NCI-H1092 (cell line): ENCODE results near the gene PALLD.

Experiments used
- DNase-seq: peaks from one replicate; lab custom pipeline; 2025; lab: John Stamatoyannopoulos, UW

PALLD gene

GRCh38 chr4:168647646-168648375 lies 151.0 kb downstream of the PALLD start:
- no peak for DNase-seq

- DNase-seq = no peak
These were observed 151.6 kb downstream of the PALLD start for GRCh38 chr4:168648494-168648893.

GRCh38 chr4:168648929-168649328 lies 152.1 kb downstream of the PALLD start:
- DNase-seq = no peak

- no peak for DNase-seq
These were observed 154.5 kb downstream of the PALLD start for GRCh38 chr4:168651374-168651773.

- DNase-seq = no peak
These were observed 155.0 kb downstream of the PALLD start for GRCh38 chr4:168651864-168652263.

- DNase-seq = no peak
These were observed 155.9 kb downstream of the PALLD start for GRCh38 chr4:168652755-168653154.

GRCh38 chr4:168654104-168654847 lies 157.4 kb downstream of the PALLD start:
- DNase-seq = no peak

GRCh38 chr4:168654848-168655174 lies 158.0 kb downstream of the PALLD start:
- DNase-seq = no peak

- no peak for DNase-seq
These were observed 158.3 kb downstream of the PALLD start for GRCh38 chr4:168655182-168655581.

GRCh38 chr4:168656055-168656660 lies 159.3 kb downstream of the PALLD start:
- DNase-seq = no peak

GRCh38 chr4:168656946-168657473 lies 160.2 kb downstream of the PALLD start:
- no peak for DNase-seq

GRCh38 chr4:168658751-168659150 lies 161.9 kb downstream of the PALLD start:
- no peak for DNase-seq

GRCh38 chr4:168659741-168660465 lies 163.1 kb downstream of the PALLD start:
- DNase-seq = no peak

- DNase-seq = no peak
These were observed 165.6 kb downstream of the PALLD start for GRCh38 chr4:168662297-168662984.

GRCh38 chr4:168664242-168664891 lies 167.5 kb downstream of the PALLD start:
- no peak for DNase-seq

GRCh38 chr4:168666531-168666930 lies 169.7 kb downstream of the PALLD start:
- DNase-seq = no peak

GRCh38 chr4:168667376-168667775 lies 170.5 kb downstream of the PALLD start:
- no peak for DNase-seq

GRCh38 chr4:168667921-168668320 lies 171.1 kb downstream of the PALLD start:
- DNase-seq = no peak

- DNase-seq = no peak
These were observed 176.6 kb downstream of the PALLD start for GRCh38 chr4:168673476-168673875.

- DNase-seq = no peak
These were observed 177.4 kb downstream of the PALLD start for GRCh38 chr4:168674077-168674747.

GRCh38 chr4:168674866-168675265 lies 178.0 kb downstream of the PALLD start:
- no peak for DNase-seq
